Measurements from ENCODE around the gene CCDC197. TPM values are rescaled to one million over a fixed set of nuclear protein-coding genes. Genes with fewer than 3 reads are reported as not detected.

CCDC197 gene
- total RNA-seq, 1 donor = not detected

GRCh38 chr14:94043111-94043755 lies 46.1 kb downstream of the CCDC197 start:
- Histone ChIP-seq H3K79me2 (ENCODE audit: insufficient read depth, low read length) (no peaks in the 10 kb centered on the region), H3K4me2 (ENCODE audit: insufficient read depth, low read length) (no peak overlapping the region), H4K20me1 (ENCODE audit: insufficient read depth, low read length) (peaks cover 17% of the 10 kb centered on the region), H3K36me3 (ENCODE audit: insufficient read depth, low read length) (peaks cover 26% of the 10 kb centered on the region), H3K9me3 (ENCODE audit: low read depth, low read length) (no peaks in the 10 kb centered on the region), H3K4me1 (ENCODE audit: insufficient read depth, low read length) (peaks cover 23% of the 10 kb centered on the region), H3K4me3 (ENCODE audit: insufficient read depth, low read length) (no peak overlapping the region), H3K27me3 (ENCODE audit: insufficient read depth, low read length) (no peaks in the 10 kb centered on the region), H3K27ac (ENCODE audit: low read depth, low read length) (peak overlapping the region; percentile 23), H2AFZ (ENCODE audit: low read length) (no peak overlapping the region)
- no peak for TF ChIP-seq CTCF (IDR thresholded peaks at IDR 0.05; ENCODE audit: extremely low read depth, low read depth, low read length)
- DNase-seq (ENCODE audit: insufficient read length, low spot score, missing footprints) = no peak

- peaks cover 19% of the 10 kb centered on the region for H4K20me1 ChIP-seq (ENCODE audit: insufficient read depth, low read length)
- H3K27ac ChIP-seq (ENCODE audit: low read depth, low read length) = no peak overlapping the region
- no peak for TF ChIP-seq CTCF (IDR thresholded peaks at IDR 0.05; ENCODE audit: extremely low read depth, low read depth, low read length)
- H3K4me3 ChIP-seq (ENCODE audit: insufficient read depth, low read length) = no peak overlapping the region
- H3K4me2 ChIP-seq (ENCODE audit: insufficient read depth, low read length) = no peak overlapping the region
- peaks cover 23% of the 10 kb centered on the region for H3K4me1 ChIP-seq (ENCODE audit: insufficient read depth, low read length)
- peaks cover 33% of the 10 kb centered on the region for H3K36me3 ChIP-seq (ENCODE audit: insufficient read depth, low read length)
- H3K79me2 ChIP-seq (ENCODE audit: insufficient read depth, low read length) = no peaks in the 10 kb centered on the region
- H2AFZ ChIP-seq (ENCODE audit: low read length) = no peak overlapping the region
- no peaks in the 10 kb centered on the region for H3K9me3 ChIP-seq (ENCODE audit: low read depth, low read length)
- DNase-seq (ENCODE audit: insufficient read length, low spot score, missing footprints) = no peak
- no peaks in the 10 kb centered on the region for H3K27me3 ChIP-seq (ENCODE audit: insufficient read depth, low read length)
These were observed 46.8 kb downstream of the CCDC197 start for GRCh38 chr14:94043756-94044475.

GRCh38 chr14:94044476-94045091 lies 47.5 kb downstream of the CCDC197 start:
- no peaks in the 10 kb centered on the region for H3K79me2 ChIP-seq (ENCODE audit: insufficient read depth, low read length)
- no peaks in the 10 kb centered on the region for H3K9me3 ChIP-seq (ENCODE audit: low read depth, low read length)
- no peak overlapping the region for H3K4me2 ChIP-seq (ENCODE audit: insufficient read depth, low read length)
- no peak overlapping the region for H3K4me3 ChIP-seq (ENCODE audit: insufficient read depth, low read length)
- no peak for DNase-seq (ENCODE audit: insufficient read length, low spot score, missing footprints)
- no peaks in the 10 kb centered on the region for H3K27me3 ChIP-seq (ENCODE audit: insufficient read depth, low read length)
- H3K27ac ChIP-seq (ENCODE audit: low read depth, low read length) = no peak overlapping the region
- peaks cover 24% of the 10 kb centered on the region for H4K20me1 ChIP-seq (ENCODE audit: insufficient read depth, low read length)
- peaks cover 23% of the 10 kb centered on the region for H3K4me1 ChIP-seq (ENCODE audit: insufficient read depth, low read length)
- H2AFZ ChIP-seq (ENCODE audit: low read length) = no peak overlapping the region
- no peak for TF ChIP-seq CTCF (IDR thresholded peaks at IDR 0.05; ENCODE audit: extremely low read depth, low read depth, low read length)
- H3K36me3 ChIP-seq (ENCODE audit: insufficient read depth, low read length) = peaks cover 39% of the 10 kb centered on the region

- peaks cover 23% of the 10 kb centered on the region for H3K4me1 ChIP-seq (ENCODE audit: insufficient read depth, low read length)
- H3K27ac ChIP-seq (ENCODE audit: low read depth, low read length) = no peak overlapping the region
- H3K9me3 ChIP-seq (ENCODE audit: low read depth, low read length) = no peaks in the 10 kb centered on the region
- no peaks in the 10 kb centered on the region for H3K27me3 ChIP-seq (ENCODE audit: insufficient read depth, low read length)
- H3K4me2 ChIP-seq (ENCODE audit: insufficient read depth, low read length) = no peak overlapping the region
- no peak overlapping the region for H3K4me3 ChIP-seq (ENCODE audit: insufficient read depth, low read length)
- peaks cover 24% of the 10 kb centered on the region for H4K20me1 ChIP-seq (ENCODE audit: insufficient read depth, low read length)
- no peak for TF ChIP-seq CTCF (IDR thresholded peaks at IDR 0.05; ENCODE audit: extremely low read depth, low read depth, low read length)
- no peaks in the 10 kb centered on the region for H3K79me2 ChIP-seq (ENCODE audit: insufficient read depth, low read length)
- no peak overlapping the region for H2AFZ ChIP-seq (ENCODE audit: low read length)
- peaks cover 44% of the 10 kb centered on the region for H3K36me3 ChIP-seq (ENCODE audit: insufficient read depth, low read length)
- no peak for DNase-seq (ENCODE audit: insufficient read length, low spot score, missing footprints)
These were observed 48.0 kb downstream of the CCDC197 start for GRCh38 chr14:94045101-94045500.
